Astrocyte (in vitro differentiated cells and primary cell): ENCODE measurements around the gene CC2D1B. TPM values are rescaled to one million over a fixed set of nuclear protein-coding genes. Genes with fewer than 3 reads are reported as not detected.

Experiments used
- DNase-seq: peaks from one replicate; pipeline ENCODE4 v3.0.0-alpha.2; 2010; ENCODE audit warnings: low read depth
- FAIRE-seq: peaks from 2 replicates; lab custom pipeline; 2011; peaks lifted over from hg19 to GRCh38; lab: Jason Lieb, UNC
- H2AFZ ChIP-seq: 2 replicates; pipeline ENCODE4 v1.6.0; 2012; ENCODE audit warnings: low read depth, low read length, inconsistent platforms
- H3K27ac ChIP-seq: 2 replicates; pipeline ENCODE4 v1.5.1; 2011; ENCODE audit warnings: low read depth, low read length, inconsistent platforms
- H3K27me3 ChIP-seq: 2 replicates; pipeline ENCODE4 v1.6.0; 2011; ENCODE audit warnings: low read length, inconsistent platforms; ENCODE audit not compliant: insufficient read depth
- H3K36me3 ChIP-seq: 2 replicates; pipeline ENCODE4 v1.5.1; 2011; ENCODE audit warnings: low read length, inconsistent platforms; ENCODE audit not compliant: insufficient read depth
- H3K4me1 ChIP-seq: 2 replicates; pipeline ENCODE4 v1.5.1; 2011; ENCODE audit warnings: low read length, inconsistent platforms; ENCODE audit not compliant: insufficient read depth
- H3K4me2 ChIP-seq: 2 replicates; pipeline ENCODE4 v1.6.0; 2012; ENCODE audit warnings: low read length, inconsistent platforms
- H3K4me3 ChIP-seq: 2 replicates; pipeline ENCODE4 v1.5.1; 2011; ENCODE audit warnings: low read depth, mild to moderate bottlenecking, low read length, inconsistent platforms; ENCODE audit not compliant: insufficient read depth
- H3K79me2 ChIP-seq: 2 replicates; pipeline ENCODE4 v1.6.0; 2012; ENCODE audit warnings: mild to moderate bottlenecking, low read length, inconsistent platforms; ENCODE audit not compliant: insufficient read depth
- H3K9ac ChIP-seq: 2 replicates; pipeline ENCODE4 v1.6.0; 2012; ENCODE audit warnings: mild to moderate bottlenecking, low read length, inconsistent platforms
- H3K9me3 ChIP-seq: 2 replicates; pipeline ENCODE4 v1.5.1; 2012; ENCODE audit warnings: low read depth, mild to moderate bottlenecking, low read length, inconsistent platforms; ENCODE audit not compliant: insufficient read depth
- H4K20me1 ChIP-seq: 2 replicates; pipeline ENCODE4 v1.6.0; 2012; ENCODE audit warnings: low read length, inconsistent platforms; ENCODE audit not compliant: insufficient read depth
- H3K27ac Mint-ChIP-seq: one replicate; pipeline ENCODE4 v1.8.0; 2021; ENCODE audit warnings: mild to moderate bottlenecking, mixed read lengths; ENCODE audit not compliant: unreplicated experiment
- H3K27me3 Mint-ChIP-seq: one replicate; pipeline ENCODE4 v1.8.0; 2021; ENCODE audit warnings: low read depth, mixed read lengths; ENCODE audit not compliant: unreplicated experiment
- H3K36me3 Mint-ChIP-seq: one replicate; pipeline ENCODE4 v1.8.0; 2021; ENCODE audit warnings: low read depth, mixed read lengths; ENCODE audit not compliant: unreplicated experiment
- H3K4me1 Mint-ChIP-seq: one replicate; pipeline ENCODE4 v1.8.0; 2021; ENCODE audit warnings: low read depth, mixed read lengths; ENCODE audit not compliant: unreplicated experiment
- H3K4me3 Mint-ChIP-seq: one replicate; pipeline ENCODE4 v1.8.0; 2021; ENCODE audit warnings: mild to moderate bottlenecking, moderate library complexity, mixed read lengths; ENCODE audit not compliant: unreplicated experiment
- H3K9me3 Mint-ChIP-seq: one replicate; pipeline ENCODE4 v1.8.0; 2021; ENCODE audit warnings: mild to moderate bottlenecking, mixed read lengths; ENCODE audit not compliant: unreplicated experiment
- EZH2 ChIP-seq: IDR thresholded peaks from 2 replicates; pipeline ENCODE4 v1.6.1; 2012; ENCODE audit warnings: mild to moderate bottlenecking, low read length, inconsistent platforms; ENCODE audit not compliant: insufficient read depth
- total RNA-seq: library from RNA; stranded (reverse); gene quantifications from 2 replicates; pipeline ENCODE4 v1.2.1, GENCODE V29; 2021
- TF ChIP-seq, protein P1 (sequence below): IDR thresholded peaks from 2 replicates; pipeline ENCODE4 v1.5.1; 2011; ENCODE audit warnings: low read depth, mild to moderate bottlenecking, inconsistent platforms, low read length, moderate library complexity; ENCODE audit not compliant: insufficient read depth

The CC2D1B gene
- total RNA-seq, 1 donor from 2014 or later: 25.6 TPM

DNA sequence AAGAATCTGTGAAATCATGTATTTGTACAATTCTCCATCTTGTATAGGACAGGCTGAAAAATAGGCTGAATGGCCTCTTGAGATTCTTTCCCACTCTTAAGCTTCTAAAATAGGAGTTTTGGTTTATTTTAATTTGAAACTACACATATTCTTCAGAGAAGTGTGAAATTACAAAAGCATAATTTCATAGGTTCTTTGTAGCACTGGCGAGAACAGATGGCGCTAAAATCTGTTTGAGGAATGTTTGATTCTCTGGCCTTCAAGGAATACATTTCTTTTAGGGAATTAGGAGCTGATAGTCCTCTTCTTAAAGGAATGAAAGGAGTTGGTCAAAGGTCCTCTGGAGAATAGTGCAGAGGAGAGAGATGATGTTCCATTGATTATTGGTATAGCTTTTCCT, 44.9 kb downstream of the CC2D1B start:
- H3K9me3 ChIP-seq: no peaks in the 10 kb centered on the region
- FAIRE-seq (no peak), DNase-seq (no peak)
- H3K9me3 Mint-ChIP-seq: no peaks in the 10 kb centered on the region
- no peaks in the 10 kb centered on the region for H3K4me1 ChIP-seq
- H3K4me3 Mint-ChIP-seq: no peak overlapping the region
- peaks cover 3% of the 10 kb centered on the region for H3K36me3 Mint-ChIP-seq
- H4K20me1 ChIP-seq: no peaks in the 10 kb centered on the region
- H2AFZ ChIP-seq: no peak overlapping the region
- H3K4me3 ChIP-seq: no peak overlapping the region
- no peaks in the 10 kb centered on the region for H3K4me1 Mint-ChIP-seq
- no peaks in the 10 kb centered on the region for H3K36me3 ChIP-seq
- no peaks in the 10 kb centered on the region for H3K79me2 ChIP-seq
- H3K27ac ChIP-seq: no peak overlapping the region
- no peaks in the 10 kb centered on the region for H3K27me3 Mint-ChIP-seq
- H3K9ac ChIP-seq: no peak overlapping the region
- no peak overlapping the region for H3K4me2 ChIP-seq
- no peaks in the 10 kb centered on the region for H3K27me3 ChIP-seq
- TF ChIP-seq EZH2: no peak
- TF ChIP-seq, protein P1, sequence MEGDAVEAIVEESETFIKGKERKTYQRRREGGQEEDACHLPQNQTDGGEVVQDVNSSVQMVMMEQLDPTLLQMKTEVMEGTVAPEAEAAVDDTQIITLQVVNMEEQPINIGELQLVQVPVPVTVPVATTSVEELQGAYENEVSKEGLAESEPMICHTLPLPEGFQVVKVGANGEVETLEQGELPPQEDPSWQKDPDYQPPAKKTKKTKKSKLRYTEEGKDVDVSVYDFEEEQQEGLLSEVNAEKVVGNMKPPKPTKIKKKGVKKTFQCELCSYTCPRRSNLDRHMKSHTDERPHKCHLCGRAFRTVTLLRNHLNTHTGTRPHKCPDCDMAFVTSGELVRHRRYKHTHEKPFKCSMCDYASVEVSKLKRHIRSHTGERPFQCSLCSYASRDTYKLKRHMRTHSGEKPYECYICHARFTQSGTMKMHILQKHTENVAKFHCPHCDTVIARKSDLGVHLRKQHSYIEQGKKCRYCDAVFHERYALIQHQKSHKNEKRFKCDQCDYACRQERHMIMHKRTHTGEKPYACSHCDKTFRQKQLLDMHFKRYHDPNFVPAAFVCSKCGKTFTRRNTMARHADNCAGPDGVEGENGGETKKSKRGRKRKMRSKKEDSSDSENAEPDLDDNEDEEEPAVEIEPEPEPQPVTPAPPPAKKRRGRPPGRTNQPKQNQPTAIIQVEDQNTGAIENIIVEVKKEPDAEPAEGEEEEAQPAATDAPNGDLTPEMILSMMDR: no peak
- H3K27ac Mint-ChIP-seq: no peak overlapping the region

DNA sequence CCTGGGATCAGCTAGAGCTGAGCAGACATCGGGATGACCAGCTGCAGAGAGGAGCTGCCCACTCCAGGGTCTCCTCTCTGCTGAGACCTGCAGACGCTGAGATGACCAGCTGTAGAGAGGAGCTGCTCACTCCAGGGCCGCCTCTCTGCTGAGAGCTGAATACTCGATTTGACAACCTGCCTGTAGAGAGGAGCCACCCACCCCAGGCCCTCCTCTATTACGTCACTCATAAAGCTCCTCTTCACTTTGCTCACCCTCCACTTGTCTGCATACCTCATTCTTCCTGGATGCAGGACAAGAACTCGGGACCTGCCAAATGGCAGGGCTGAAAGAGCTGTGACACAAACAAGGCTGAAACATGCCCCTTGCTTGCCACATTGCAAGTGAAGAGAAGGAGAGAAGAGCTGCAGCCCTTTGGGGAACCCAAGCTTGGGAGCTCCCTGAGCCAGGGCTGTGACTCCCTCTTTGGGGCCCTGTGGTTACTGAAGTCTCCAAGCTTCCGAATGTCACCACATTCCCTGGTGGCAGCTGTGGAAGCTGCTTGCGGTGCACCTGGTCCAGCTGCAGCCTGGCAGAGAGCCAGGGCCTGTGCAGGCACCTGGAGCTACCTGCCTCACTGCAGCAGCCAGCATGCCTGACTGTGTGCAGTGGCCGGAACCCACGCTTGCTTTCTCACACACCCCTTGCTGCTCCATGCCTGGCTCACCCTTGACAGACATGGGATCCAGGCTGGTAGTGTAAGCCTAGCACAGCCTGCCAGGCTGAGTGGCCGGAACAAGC, 59.6 kb downstream of the CC2D1B start:
- Mint-ChIP-seq H3K4me1 (no peaks in the 10 kb centered on the region), H3K4me3 (no peak overlapping the region), H3K27ac (no peak overlapping the region), H3K36me3 (peaks cover 2% of the 10 kb centered on the region), H3K27me3 (no peaks in the 10 kb centered on the region), H3K9me3 (no peaks in the 10 kb centered on the region)
- Histone ChIP-seq H2AFZ (no peak overlapping the region), H4K20me1 (no peaks in the 10 kb centered on the region), H3K4me3 (no peak overlapping the region), H3K79me2 (no peaks in the 10 kb centered on the region), H3K9me3 (no peaks in the 10 kb centered on the region), H3K27ac (no peak overlapping the region), H3K9ac (no peak overlapping the region), H3K36me3 (no peaks in the 10 kb centered on the region), H3K27me3 (no peaks in the 10 kb centered on the region), H3K4me2 (no peak overlapping the region), H3K4me1 (no peaks in the 10 kb centered on the region)
- TF ChIP-seq EZH2: no peak
- TF ChIP-seq, protein P1: no peak
- no peak for FAIRE-seq
- DNase-seq: no peak
